GM18502 (cell line): Measurements from ENCODE around the gene LST1.
"Not testable (repeated sequence)": the region's sequence is repeated elsewhere in the genome, so short reads cannot be mapped to it uniquely, and the experiment has no call there.

Source experiments
- ATAC-seq: cut with Tn5 transposase; IDR thresholded peaks from one replicate; pipeline ENCODE4 v1.9.1; 2021; ENCODE audit warnings: mild to moderate bottlenecking; ENCODE audit not compliant: unreplicated experiment, poor library complexity

Gene LST1

DNA sequence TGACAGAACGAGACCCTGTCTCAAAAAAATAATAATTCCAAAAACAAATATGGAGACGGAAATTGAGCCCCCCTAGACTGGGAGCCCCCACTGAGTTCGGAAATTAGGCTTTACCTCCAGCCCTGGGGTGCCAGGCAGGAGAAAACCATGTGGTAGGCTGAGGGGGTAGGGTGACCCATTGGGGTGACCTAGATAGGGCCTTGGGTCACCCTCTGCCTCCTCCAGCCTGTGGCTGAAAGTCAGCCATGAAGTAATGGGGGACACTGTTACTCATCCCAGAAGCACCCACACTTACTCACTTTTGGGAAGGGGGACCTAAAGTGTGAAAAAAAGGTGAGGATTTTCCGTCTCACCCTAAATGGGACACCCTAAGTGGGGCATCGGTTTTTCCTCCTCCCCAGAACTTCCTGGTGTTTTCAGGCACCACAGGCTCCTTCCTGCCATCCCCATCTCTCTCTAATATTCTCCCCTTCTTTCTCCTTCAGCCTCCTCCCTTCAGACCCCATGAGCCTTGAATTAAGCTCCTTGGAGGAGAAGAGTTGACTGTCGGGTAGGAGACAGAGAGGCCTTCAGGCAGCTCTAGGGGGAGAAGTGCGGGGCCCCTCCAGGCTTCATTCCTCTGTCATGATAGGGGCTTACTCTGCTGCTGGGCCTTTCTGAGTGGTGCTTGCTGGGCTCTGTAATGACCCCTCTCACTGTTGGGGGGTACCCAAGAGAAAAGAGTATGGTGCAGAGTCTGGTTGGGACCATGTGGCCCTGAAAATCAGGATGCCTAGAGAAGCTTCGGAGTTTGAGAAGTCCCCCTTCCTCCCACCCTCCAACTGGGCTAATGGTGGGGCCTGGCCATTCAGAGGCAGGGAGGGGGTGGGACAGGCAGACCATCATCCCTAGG, 6.3 kb upstream of the LST1 start:
- no peak for ATAC-seq

DNA sequence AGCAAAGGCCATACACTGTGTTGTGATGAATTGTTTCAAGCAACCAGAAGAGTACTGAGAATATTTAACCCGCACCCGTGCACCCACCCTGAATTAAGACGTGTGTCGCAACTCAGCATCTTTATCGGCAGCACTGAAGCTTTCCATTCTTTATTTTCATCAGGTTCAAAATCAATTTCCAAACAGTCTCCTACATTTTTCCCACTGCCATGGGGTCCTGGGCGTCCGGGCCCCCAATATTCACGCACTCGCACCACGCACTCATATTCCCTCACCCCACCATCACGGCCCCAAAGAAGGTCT, 5.7 kb upstream of the LST1 start:
- no peak for ATAC-seq

DNA sequence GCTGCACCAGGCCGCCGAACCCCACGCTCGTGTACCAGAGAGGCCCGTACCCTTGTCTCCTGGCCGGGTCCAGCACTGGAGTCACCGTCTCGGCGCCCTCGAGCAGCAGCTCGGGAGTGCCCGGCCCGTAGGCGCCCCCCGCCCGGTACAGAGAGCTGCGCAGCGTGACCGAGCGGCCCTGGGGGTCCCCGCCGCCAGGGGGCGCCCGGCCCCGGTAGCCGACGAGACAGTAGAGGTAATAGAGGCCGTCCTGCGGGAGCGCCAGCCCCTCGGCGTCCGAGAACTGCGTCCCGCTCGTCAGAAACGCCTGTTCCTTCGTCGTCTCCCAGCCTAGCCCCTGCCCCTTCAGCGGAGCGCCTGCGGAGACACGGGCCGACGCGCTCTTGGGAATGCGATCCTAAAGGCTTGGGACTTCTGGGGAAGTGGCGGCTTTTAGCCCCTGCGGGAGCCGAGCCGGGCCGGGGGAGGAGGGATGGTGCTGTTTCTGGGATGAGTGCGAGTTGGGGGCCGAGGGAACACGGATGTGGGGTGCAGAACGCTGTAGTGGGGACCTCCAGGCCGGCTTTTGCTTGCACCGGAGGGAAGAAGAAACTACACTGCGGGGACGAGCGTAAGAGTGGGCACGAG, 5.2 kb upstream of the LST1 start:
- peak; percentile 52 for ATAC-seq

DNA sequence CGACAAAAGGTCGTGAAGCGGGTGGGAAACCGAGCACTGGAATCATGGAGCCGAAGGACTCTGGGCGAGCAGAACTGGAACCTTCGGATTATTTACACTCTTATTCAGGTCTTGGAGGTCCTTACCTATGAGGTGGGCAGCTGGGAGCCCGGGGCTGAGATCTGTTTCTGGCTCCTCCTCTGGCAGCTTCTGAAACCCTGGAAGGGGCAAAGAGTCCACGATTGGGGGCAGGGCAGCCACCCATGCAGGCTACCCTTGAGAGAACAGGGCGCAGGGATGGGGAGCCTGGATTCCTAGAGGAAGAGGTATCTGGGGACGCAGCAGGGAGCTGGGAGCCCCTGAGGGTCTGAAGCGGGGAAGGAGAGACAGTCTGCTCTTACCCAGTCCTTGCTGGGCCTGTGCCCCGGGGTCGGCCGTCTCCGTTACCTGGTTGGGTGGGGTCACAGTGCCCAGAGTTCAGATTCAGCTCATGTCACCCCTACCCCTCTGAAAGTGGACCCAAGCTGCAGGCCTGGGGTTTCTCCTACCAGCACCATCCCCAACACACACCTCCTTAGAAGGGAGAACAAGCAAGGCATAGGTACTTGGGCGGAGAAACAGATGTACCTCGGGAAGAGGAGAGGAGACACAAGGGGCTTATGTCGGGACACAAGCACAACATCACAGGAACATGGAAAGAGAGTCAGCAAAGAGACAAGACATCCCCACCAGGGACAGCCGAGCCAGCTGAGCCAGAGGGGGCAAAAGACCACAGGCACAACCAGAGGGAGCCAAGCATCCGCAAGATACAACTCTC, 4.4 kb upstream of the LST1 start:
- no peak for ATAC-seq

DNA sequence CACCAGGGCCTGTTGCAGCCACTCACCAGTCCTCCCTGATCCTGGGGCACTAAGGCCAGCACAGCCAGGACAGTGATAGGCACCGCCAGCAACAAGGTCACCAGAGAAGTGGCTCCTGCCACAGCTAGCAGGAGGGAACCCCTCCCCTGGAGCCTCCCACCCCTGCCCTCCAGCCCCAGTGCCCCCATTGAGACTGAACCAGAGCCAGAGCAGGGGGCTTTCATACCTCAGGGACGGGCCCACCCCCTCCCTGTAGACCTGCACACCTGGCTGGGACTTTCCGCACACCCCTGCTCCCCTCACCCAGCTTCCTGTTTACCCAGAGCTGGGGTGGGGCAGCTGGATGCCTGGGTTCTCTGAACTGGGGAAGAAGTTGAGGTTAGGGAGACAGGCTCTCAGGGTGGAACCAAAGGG, 3.8 kb upstream of the LST1 start, which contains the start of gene LTB:
TSS of gene LTB (minus strand) at position 195 of the 414 bp plus-strand sequence. CDS start at position 188, 7 bp downstream.
- no peak for ATAC-seq

DNA sequence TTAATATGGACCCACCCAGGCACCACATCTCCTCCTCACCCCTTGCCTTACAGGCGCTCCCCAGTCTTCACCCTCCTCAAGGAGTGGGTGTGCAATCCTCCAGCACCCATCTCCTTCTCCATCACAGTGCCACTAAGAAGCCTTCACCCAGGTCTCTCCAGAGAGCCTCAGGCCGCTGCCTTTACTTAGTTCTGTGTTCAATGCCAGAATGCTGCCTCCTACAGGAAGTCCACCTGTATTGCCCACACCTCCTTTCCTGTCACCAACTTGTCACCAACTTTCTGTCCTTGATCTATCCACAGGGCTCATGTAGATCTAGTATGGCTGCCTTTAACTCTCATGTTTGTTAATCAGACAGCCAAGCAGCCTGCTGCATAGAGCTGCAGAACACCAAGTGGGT, 586 bp upstream of the LST1 start:
- no peak for ATAC-seq

DNA sequence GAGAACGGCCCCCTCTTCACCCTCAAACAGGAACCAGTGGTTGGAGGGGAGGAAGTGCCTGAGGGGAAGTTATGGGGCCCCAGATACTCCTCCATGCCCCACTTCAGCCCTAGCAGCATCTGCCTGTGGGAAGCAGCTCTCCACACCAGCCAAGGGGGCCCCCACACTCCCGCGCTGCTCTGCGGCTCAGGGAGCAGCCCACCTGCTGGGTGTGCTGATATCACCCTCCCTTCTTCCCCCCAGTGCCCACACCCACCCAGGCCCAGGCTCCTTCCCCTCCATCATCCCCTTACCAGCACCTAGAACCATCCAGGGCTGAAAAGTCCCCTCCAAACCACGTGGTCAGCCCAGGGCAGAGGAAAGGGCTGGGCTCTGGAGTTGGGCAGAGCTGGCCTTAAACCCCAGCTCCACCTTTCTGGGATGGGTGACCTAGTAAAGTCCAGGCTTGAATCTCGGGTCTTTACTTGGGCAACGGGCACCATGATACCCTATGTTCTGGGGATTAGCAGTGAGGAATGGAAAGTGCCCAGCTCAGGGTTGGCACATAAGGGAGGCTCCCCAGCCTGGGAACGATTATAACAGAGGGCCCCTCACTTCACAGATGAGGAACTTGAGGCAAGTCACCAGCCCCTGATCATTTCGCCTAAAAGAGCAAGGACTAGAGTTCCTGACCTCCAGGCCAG, 663 bp downstream of the LST1 start:
- no peak for ATAC-seq

DNA sequence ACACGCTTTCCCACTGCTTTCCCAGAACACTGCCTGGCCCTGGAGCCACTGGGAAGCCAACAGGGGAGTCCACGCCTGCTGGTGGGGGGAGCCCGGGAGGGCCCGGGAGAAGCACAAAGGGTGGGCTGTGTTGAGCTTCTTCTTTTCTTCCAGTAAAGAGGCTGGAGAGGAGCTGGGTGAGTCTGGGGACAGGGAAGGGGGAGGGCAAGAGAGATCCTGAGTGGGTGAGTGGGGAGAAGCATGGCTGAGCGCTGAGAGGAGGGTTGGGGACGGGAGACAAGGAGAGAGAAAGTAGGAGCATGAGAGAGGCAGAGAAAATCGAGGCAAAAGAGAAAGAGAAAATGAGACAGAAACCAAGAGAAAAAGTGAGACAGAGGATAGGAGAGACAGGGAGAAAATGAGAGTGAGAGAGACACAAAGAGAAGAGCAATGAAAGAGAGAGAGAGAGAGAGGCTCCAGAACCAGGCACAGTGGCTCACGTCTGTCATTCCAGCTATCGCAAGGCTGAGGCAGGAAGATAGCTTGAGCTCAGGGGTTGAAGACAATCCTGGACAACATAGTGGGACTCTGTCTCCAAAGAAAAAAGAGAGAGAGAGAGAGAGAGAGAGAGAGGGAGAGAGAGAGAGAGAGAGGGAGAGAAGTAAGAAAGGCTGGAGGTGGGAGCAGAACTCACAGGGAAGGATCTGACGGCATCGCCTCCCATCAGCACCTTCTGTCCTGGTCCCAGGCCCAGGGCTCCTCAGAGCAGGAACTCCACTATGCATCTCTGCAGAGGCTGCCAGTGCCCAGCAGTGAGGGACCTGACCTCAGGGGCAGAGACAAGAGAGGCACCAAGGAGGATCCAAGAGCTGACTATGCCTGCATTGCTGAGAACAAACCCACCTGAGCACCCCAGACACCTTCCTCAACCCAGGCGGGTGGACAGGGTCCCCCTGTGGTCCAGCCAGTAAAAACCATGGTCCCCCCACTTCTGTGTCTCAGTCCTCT, 2.0 kb downstream of the LST1 start:
- no peak for ATAC-seq

DNA sequence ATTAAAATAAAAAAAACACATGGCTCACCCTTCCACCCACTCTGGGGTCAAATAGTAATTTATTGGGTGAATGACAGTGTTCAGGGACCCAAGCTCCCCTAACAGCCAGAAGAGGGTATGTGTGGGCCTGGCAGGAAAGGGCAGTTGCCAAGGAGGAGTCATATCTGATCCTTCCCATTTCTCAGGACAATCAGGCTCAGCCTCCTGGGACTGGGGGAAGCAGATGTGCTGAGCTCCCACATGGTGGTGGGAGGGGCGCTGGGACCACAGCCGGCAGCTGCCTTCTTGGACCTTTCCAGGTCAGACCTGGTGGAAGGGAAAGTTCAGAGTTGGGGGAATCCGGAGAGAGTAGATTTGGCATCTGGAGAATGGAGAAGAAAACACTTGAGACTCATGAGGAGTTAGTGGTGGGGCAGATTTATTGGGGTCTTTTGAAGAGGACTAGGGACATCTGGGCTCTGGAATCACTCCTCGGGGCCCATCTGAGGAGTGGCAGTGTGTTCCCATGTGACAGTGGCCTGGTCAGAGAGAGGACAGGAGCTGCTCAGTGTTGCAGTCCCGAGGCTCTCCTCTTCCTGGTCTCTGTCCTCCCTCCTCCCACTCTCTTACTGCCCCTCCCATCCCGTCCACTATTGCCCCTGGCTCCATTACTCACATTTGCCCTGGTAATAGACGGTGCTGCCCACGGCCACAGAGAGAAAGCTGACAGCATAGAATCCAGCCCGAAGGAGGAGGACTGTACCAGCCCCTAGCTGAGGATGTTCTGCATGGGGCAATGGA, 3.0 kb downstream of the LST1 start:
- ATAC-seq = no peak

DNA sequence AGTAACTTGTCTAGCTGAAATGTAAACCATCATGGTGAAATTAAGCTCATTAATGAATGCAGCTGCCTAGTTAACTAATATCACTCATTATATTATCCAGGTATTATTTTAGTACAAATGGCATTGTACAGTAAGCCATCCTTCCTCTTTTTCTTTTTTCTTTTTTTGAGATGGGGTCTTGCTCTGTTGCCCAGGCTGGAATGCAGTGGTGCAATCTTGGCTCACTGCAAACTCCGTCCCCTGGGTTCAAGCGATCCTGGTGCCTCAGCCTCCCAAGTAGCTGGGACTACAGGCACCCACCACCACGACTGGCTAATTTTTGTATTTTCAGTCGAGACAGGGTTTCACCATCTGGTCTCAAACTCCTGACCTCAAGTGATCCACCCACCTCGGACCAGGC, 4.6 kb downstream of the LST1 start:
- not testable (repeated sequence) for ATAC-seq

DNA sequence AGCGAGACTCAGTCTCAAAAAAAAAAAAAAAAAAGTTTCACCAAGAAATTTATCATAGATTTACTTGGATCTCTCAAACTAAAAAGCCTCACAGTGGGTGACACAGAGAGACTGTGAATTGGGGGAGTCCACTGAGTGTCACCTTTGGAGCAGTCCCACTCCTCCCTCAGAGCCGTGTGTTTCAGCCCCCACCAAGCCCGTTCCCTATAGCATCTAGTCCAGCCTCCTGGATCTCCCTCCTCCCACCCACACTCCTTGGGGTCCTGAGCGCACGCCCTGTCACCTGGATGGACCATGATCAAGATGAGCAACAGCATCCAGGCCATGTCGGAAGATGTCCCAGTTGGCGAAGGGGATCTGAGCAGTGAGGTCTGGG, 6.3 kb downstream of the LST1 start:
- peak; percentile 16 for ATAC-seq

DNA sequence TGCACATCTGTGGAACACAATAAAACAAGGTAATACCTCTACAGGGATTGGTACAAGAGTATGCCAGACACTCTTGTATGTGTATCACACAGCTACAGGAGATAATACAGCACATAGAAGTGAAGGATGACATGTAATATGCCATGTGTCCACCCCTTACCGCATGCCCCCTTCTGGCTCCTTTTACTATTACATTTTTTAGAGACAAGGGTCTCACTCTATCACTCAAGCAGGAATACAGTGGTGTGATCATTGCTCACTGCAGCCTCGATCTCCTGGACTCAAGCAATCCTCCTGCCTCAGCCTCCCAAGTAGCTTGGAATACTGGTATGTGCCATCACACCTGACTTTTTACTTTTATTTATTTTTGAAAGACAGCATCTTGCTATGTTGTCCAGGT, 10.9 kb downstream of the LST1 start:
- ATAC-seq = no peak

DNA sequence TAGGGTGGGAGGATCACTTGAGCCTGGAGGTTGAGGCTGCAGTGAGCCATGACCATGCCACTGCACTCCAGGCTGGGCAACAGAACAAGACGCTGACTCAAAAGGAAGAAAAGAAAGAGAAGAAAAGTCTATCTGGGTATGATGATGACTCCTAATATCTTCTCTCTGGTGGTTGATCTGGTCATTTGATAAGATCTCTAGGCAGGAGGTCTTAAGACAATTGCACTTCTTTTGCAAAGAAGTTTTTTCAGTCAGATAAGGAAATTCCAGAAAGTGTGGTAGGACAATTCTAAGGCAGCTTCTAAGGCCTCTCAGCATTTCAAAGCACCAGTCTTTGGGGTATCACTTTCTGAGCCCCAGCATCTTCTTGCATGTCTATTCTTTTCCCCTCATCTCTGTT, 21.2 kb downstream of the LST1 start:
- ATAC-seq = no peak

DNA sequence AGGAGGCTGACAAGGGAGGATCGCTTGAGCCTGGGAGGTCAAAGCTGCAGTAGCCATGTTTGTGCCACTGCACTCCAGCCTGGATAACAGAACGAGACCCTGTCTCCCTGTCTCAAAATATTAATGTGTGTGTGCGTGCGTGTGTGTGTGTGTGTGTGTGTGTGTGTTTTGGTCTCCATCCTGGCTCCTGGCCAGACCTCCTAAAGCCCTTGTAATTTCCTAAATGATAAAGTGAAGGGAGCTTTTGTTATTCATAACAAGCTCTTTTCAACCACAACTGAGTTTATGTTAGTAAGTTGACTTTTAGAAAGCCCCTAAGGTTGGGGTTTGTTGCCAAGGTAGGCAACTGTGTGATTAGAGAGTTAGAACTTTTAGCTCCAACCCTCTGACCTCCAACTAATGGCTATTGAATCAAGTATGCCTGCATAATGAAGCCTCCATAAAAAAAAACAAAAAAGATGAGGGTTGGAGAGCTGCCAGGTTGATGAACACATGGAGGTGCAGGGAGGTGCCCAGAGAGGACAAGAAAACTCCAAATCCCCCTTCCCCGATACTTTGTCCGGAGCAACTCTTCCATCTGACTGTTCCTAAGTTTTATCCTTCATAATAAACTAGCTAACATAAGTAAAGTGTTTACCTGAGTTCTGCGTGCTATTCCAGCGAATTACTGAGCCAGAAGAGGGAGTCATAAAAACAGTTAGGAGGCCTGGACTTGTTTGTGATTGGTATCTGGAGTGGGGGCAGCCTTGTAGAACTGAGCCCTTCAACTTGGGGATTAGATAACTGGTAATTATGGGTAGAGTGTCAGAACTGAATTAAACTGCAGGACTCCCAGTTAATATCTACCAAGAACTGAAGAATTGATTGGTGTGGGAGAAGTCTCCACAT, 23.7 kb downstream of the LST1 start:
- ATAC-seq = no peak

DNA sequence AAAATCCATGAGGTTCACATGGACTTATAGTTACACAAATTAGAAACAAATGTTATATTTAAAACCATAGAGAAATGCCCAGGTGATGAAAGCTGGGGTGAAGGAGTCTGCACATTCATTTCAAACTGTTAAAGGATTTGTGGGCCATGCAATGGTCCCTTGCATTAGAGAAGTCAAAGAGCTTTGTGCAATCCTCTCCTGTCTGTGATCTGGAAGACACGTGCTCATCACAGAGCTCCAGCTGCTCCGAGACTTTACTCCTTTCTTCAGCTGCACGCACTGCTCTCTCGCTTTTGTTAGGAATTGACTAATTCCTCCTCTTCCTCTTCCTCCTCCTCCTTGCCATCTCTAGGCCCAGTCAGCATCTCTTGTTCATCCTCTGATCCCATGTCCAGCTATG, 24.9 kb downstream of the LST1 start:
- no peak for ATAC-seq

DNA sequence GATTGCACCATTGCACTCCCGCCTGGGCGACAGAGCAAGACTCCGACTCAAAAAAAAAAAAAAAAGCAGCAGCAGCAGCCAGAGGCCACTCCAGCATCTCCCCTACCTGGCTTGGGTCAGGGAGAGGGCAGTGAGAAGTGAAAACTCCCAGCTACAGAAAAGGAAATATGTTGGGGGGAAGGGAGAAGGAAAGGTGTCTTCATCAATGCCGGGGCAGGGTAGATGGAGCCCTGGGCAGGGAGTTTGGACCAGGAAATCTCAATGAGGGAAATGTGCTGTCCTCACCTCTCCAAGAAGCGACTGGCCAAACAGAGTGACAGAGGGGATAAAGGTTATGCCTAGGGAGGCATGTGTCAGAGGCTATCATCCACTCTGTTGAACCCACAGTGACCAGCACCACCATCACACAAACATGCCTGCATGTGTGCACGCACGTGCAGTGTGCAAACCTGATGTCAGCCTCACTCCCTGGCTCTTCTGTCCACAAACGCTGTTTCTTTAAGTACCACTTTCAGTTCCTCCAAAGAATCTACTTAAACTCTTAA, 28.1 kb downstream of the LST1 start:
- no peak for ATAC-seq
